OCI-LY3 (cell line): Measurements from ENCODE around the gene ARPP19.

Source experiments
- EZH2phosphoT487 ChIP-seq: fragments of 200-600 bp; shearing (Covaris generic); IDR thresholded peaks from 2 replicates; pipeline ENCODE4 v1.6.1; 2018; ENCODE audit warnings: antibody characterized with exemption, mixed run types, low read depth
- TF ChIP-seq, protein P1 (sequence below): fragments of 200-600, 300-600 bp; sonication (generic); IDR thresholded peaks from 2 replicates; pipeline ENCODE4 v1.5.1; 2014; ENCODE audit warnings: antibody characterized with exemption, low read length, low read depth

DNA sequence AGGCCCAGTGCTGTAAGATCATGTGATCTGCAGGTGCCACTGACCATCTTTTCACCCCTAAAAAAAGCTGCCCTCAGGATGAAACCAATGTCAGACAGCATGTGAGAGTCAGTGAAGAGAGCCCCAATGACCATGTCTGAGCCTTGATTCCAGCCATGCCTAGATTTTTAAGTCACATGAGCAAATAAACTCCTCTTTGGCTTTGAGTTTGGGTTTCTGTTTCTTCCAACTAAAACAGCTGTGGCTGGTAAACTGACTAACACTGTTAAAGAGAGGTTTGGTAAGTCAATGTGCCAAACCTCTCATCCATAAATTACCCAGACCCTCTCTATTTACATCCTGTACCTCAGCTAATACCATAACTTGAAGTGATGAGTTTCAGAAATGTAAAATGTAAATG lies 48.4 kb downstream of the ARPP19 start:
- TF ChIP-seq, protein P1, sequence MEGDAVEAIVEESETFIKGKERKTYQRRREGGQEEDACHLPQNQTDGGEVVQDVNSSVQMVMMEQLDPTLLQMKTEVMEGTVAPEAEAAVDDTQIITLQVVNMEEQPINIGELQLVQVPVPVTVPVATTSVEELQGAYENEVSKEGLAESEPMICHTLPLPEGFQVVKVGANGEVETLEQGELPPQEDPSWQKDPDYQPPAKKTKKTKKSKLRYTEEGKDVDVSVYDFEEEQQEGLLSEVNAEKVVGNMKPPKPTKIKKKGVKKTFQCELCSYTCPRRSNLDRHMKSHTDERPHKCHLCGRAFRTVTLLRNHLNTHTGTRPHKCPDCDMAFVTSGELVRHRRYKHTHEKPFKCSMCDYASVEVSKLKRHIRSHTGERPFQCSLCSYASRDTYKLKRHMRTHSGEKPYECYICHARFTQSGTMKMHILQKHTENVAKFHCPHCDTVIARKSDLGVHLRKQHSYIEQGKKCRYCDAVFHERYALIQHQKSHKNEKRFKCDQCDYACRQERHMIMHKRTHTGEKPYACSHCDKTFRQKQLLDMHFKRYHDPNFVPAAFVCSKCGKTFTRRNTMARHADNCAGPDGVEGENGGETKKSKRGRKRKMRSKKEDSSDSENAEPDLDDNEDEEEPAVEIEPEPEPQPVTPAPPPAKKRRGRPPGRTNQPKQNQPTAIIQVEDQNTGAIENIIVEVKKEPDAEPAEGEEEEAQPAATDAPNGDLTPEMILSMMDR, result no peak
- no peak for TF ChIP-seq EZH2phosphoT487
